Measurements from ENCODE around the gene FLNA. TPM values are rescaled to one million over a fixed set of nuclear protein-coding genes. Genes with fewer than 3 reads are reported as not detected.

FLNA gene
- total RNA-seq, 8 experiments from 2014 or later: 108 to 602 (median 190) TPM

GRCh38 chrX:154355776-154356140 is 18.7 kb downstream of the FLNA start:
- Histone ChIP-seq H3K4me1 (replicated peaks in 1 of 2) (no peaks in the 10 kb centered on the region), H3K27ac (no peak overlapping the region), H3K4me3 (no peak overlapping the region)
- peak in 1 of 8 experiments; percentile 5 for ATAC-seq (replicated peaks in 6 of 8)
- in situ Hi-C loops (cut with MboI; ENCODE audit: low pct_unique_long_range_greater_than_20kb in 2 of 9, low sequenced_read_pairs in 9 of 9, unreplicated experiment in 9 of 9): no loop called here
- 57% methylated on average over 1 of the region's 12 CpGs; no CpG with 5 or more reads in 9 of the 10 experiments for WGBS, 10 experiments

GRCh38 chrX:154355094-154355775 is 19.2 kb downstream of the FLNA start:
- ATAC-seq (replicated peaks in 6 of 8): no peak
- Histone ChIP-seq H3K4me1 (replicated peaks in 1 of 2) (no peaks in the 10 kb centered on the region), H3K4me3 (no peak overlapping the region), H3K27ac (no peak overlapping the region)
- in situ Hi-C loops (cut with MboI; ENCODE audit: low pct_unique_long_range_greater_than_20kb in 2 of 9, low sequenced_read_pairs in 9 of 9, unreplicated experiment in 9 of 9): no loop called here
- WGBS, 10 experiments: 82% methylated on average over 8 of the region's 30 CpGs; no CpG with 5 or more reads in 9 of the 10 experiments

- in situ Hi-C loops (cut with MboI; ENCODE audit: low pct_unique_long_range_greater_than_20kb in 2 of 9, low sequenced_read_pairs in 9 of 9, unreplicated experiment in 9 of 9): no loop called here
- Histone ChIP-seq H3K4me3 (no peak overlapping the region), H3K27ac (no peak overlapping the region), H3K4me1 (replicated peaks in 1 of 2) (no peaks in the 10 kb centered on the region)
- WGBS, 10 experiments: 100% methylated on average over 1 of the region's 13 CpGs; no CpG with 5 or more reads in 9 of the 10 experiments
- no peak for ATAC-seq (replicated peaks in 6 of 8)
Observed at GRCh38 chrX:154354516-154354915, 19.9 kb downstream of the FLNA start.

- H3K4me1 ChIP-seq (replicated peaks in 1 of 2): no peaks in the 10 kb centered on the region
- 100% methylated on average over 1 of the region's 14 CpGs; no CpG with 5 or more reads in 9 of the 10 experiments for WGBS, 10 experiments
- in situ Hi-C loops (cut with MboI; ENCODE audit: low pct_unique_long_range_greater_than_20kb in 2 of 9, low sequenced_read_pairs in 9 of 9, unreplicated experiment in 9 of 9): no loop called here
- no peak overlapping the region for H3K27ac ChIP-seq
- ATAC-seq (replicated peaks in 6 of 8): no peak
- H3K4me3 ChIP-seq: no peak overlapping the region
Observed at GRCh38 chrX:154354013-154354412, 20.4 kb downstream of the FLNA start.

GRCh38 chrX:154353172-154353843 is 21.1 kb downstream of the FLNA start:
- no peak for ATAC-seq (replicated peaks in 6 of 8)
- H3K27ac ChIP-seq: no peak overlapping the region
- in situ Hi-C loops (cut with MboI; ENCODE audit: low pct_unique_long_range_greater_than_20kb in 2 of 9, low sequenced_read_pairs in 9 of 9, unreplicated experiment in 9 of 9): no loop called here
- no peaks in the 10 kb centered on the region for H3K4me1 ChIP-seq (replicated peaks in 1 of 2)
- no peak overlapping the region for H3K4me3 ChIP-seq
- WGBS, 10 experiments: 91 to 100% methylated on average over 2 to 6 of the region's 24 CpGs; no CpG with 5 or more reads in 8 of the 10 experiments

GRCh38 chrX:154352466-154352865 is 22.0 kb downstream of the FLNA start:
- ATAC-seq (replicated peaks in 6 of 8): no peak
- in situ Hi-C loops (cut with MboI; ENCODE audit: low pct_unique_long_range_greater_than_20kb in 2 of 9, low sequenced_read_pairs in 9 of 9, unreplicated experiment in 9 of 9): no loop called here
- 60% methylated on average over 1 of the region's 13 CpGs; no CpG with 5 or more reads in 9 of the 10 experiments for WGBS, 10 experiments

GRCh38 chrX:154352012-154352401 is 22.4 kb downstream of the FLNA start:
- Histone ChIP-seq H3K4me1 (replicated peaks in 1 of 2) (no peaks in the 10 kb centered on the region), H3K4me3 (no peak overlapping the region), H3K27ac (no peak overlapping the region)
- no CpG with 5 or more reads among the region's 14 CpGs for WGBS, 10 experiments
- in situ Hi-C loops (cut with MboI; ENCODE audit: low pct_unique_long_range_greater_than_20kb in 2 of 9, low sequenced_read_pairs in 9 of 9, unreplicated experiment in 9 of 9): no loop called here
- ATAC-seq (replicated peaks in 6 of 8): no peak

More at GRCh38 chrX:154352466-154352865, 22.0 kb downstream of the FLNA start:
- H3K27ac ChIP-seq: no peak overlapping the region
- H3K4me1 ChIP-seq (replicated peaks in 1 of 2): no peaks in the 10 kb centered on the region
- H3K4me3 ChIP-seq: no peak overlapping the region

- H3K27ac ChIP-seq: no peak overlapping the region
Observed at GRCh38 chrX:154351183-154352011, 23.0 kb downstream of the FLNA start.

GRCh38 chrX:154350429-154351182 is 23.8 kb downstream of the FLNA start:
- Histone ChIP-seq H3K27ac (no peak overlapping the region), H3K4me1 (replicated peaks in 1 of 2) (no peaks in the 10 kb centered on the region), H3K4me3 (no peak overlapping the region)
- WGBS, 10 experiments: 73 to 100% (median 80%) methylated on average over 1 to 3 of the region's 19 CpGs; no CpG with 5 or more reads in 7 of the 10 experiments
- in situ Hi-C loops (cut with MboI; ENCODE audit: low pct_unique_long_range_greater_than_20kb in 2 of 9, low sequenced_read_pairs in 9 of 9, unreplicated experiment in 9 of 9): no loop called here
- ATAC-seq (replicated peaks in 6 of 8): no peak

More at GRCh38 chrX:154351183-154352011, 23.0 kb downstream of the FLNA start:
- Histone ChIP-seq H3K4me1 (replicated peaks in 1 of 2) (no peaks in the 10 kb centered on the region), H3K4me3 (no peak overlapping the region)
- 95% methylated on average over 10 of the region's 30 CpGs; no CpG with 5 or more reads in 9 of the 10 experiments for whole genome bisulfite sequencing, 10 experiments
- in situ Hi-C loops (cut with MboI; ENCODE audit: low pct_unique_long_range_greater_than_20kb in 2 of 9, low sequenced_read_pairs in 9 of 9, unreplicated experiment in 9 of 9): no loop called here
- ATAC-seq (replicated peaks in 6 of 8): no peak

- no peak for ATAC-seq (replicated peaks in 6 of 8)
- WGBS, 10 experiments: 60% methylated on average over 3 of the region's 15 CpGs; no CpG with 5 or more reads in 9 of the 10 experiments
- in situ Hi-C loops (cut with MboI; ENCODE audit: low pct_unique_long_range_greater_than_20kb in 2 of 9, low sequenced_read_pairs in 9 of 9, unreplicated experiment in 9 of 9): no loop called here
- Histone ChIP-seq H3K4me1 (replicated peaks in 1 of 2) (no peaks in the 10 kb centered on the region), H3K27ac (no peak overlapping the region), H3K4me3 (no peak overlapping the region)
Observed at GRCh38 chrX:154349979-154350378, 24.5 kb downstream of the FLNA start.

- Histone ChIP-seq H3K4me3 (no peak overlapping the region), H3K27ac (no peak overlapping the region), H3K4me1 (replicated peaks in 1 of 2) (no peaks in the 10 kb centered on the region)
- ATAC-seq (replicated peaks in 6 of 8): no peak
- in situ Hi-C loops (cut with MboI; ENCODE audit: low pct_unique_long_range_greater_than_20kb in 2 of 9, low sequenced_read_pairs in 9 of 9, unreplicated experiment in 9 of 9): no loop called here
- 69 to 90% methylated on average over 2 to 6 of the region's 19 CpGs; no CpG with 5 or more reads in 8 of the 10 experiments for WGBS, 10 experiments
Observed at GRCh38 chrX:154349359-154349935, 25.0 kb downstream of the FLNA start.

GRCh38 chrX:154348646-154349358 is 25.6 kb downstream of the FLNA start:
- no peak for ATAC-seq (replicated peaks in 6 of 8)
- in situ Hi-C loops (cut with MboI; ENCODE audit: low pct_unique_long_range_greater_than_20kb in 2 of 9, low sequenced_read_pairs in 9 of 9, unreplicated experiment in 9 of 9): no loop called here
- Histone ChIP-seq H3K27ac (no peak overlapping the region), H3K4me1 (replicated peaks in 1 of 2) (no peaks in the 10 kb centered on the region), H3K4me3 (no peak overlapping the region)
- WGBS, 10 experiments: 74% methylated on average over 3 of the region's 24 CpGs; no CpG with 5 or more reads in 9 of the 10 experiments

All from motor neuron (in vitro differentiated cells).